RWPE2 (cell line): ENCODE results near the gene PSMG3.

Experiments
- ATAC-seq: fragments of 200-7000 bp; cut with Tn5 transposase; 3 replicates; pipeline ENCODE4 v1.9.1; 2021; ENCODE audit warnings: low read depth
- DNase-seq: peaks from one replicate; pipeline ENCODE4 v3.0.0-alpha.2; 2020; ENCODE audit warnings: low spot score
- H3K27ac ChIP-seq: fragments of 450-650 bp; 2 replicates; pipeline ENCODE4 v1.5.1; 2017; ENCODE audit warnings: mild to moderate bottlenecking; ENCODE audit not compliant: poor library complexity, severe bottlenecking
- H3K27me3 ChIP-seq: fragments of 250-450 bp; sonication (Bioruptor Pico); 2 replicates; pipeline ENCODE4 v1.5.1; 2021; ENCODE audit warnings: mild to moderate bottlenecking, moderate library complexity; ENCODE audit not compliant: insufficient read depth, poor library complexity, severe bottlenecking
- H3K36me3 ChIP-seq: fragments of 250-450 bp; sonication (Bioruptor Pico); 2 replicates; pipeline ENCODE4 v1.5.1; 2020; ENCODE audit warnings: low read depth, mild to moderate bottlenecking, moderate library complexity
- H3K4me1 ChIP-seq: fragments of 250-450 bp; sonication (Bioruptor Pico); 2 replicates; pipeline ENCODE4 v1.5.1; 2021; ENCODE audit warnings: mild to moderate bottlenecking, moderate library complexity; ENCODE audit not compliant: insufficient read depth, poor library complexity, severe bottlenecking
- H3K4me3 ChIP-seq: fragments of 250-450 bp; sonication (Bioruptor Pico); 2 replicates; pipeline ENCODE4 v1.5.1; 2021; ENCODE audit warnings: mild to moderate bottlenecking, moderate library complexity; ENCODE audit not compliant: severe bottlenecking
- H3K9me3 ChIP-seq: fragments of 250-450 bp; sonication (Bioruptor Pico); 2 replicates; pipeline ENCODE4 v1.5.1; 2021; ENCODE audit warnings: mild to moderate bottlenecking, moderate library complexity; ENCODE audit not compliant: severe bottlenecking
- TF ChIP-seq, protein P1 (sequence below): fragments of 450-650 bp; IDR thresholded peaks from one replicate; pipeline ENCODE4 v1.5.1; 2017; ENCODE audit warnings: mild to moderate bottlenecking, moderate library complexity; ENCODE audit not compliant: poor library complexity, severe bottlenecking

The PSMG3 gene

DNA sequence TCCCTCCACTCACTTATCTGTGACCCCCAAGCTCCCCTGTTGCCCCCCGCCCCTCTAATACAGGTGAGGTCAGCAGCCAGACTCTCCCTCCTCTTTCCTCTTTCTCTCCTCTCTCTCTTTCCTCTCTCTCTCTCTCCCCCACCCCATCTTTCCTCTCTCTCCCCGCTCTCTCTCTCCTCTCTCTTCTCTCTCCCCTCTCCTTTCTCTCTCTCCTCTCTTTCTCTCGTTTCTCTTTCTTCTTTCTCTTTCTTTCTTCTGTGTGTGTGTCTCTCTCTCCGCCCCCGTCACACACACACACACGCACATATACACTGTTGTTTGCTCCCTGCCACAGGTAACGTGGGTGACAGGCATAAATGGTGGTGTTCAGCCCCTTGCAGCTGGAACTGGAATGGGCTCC, 37.2 kb upstream of the PSMG3 start:
- DNase-seq = no peak
- H3K4me1 ChIP-seq = no peaks in the 10 kb centered on the region
- no peak for ATAC-seq
- H3K27ac ChIP-seq = no peak overlapping the region
- H3K9me3 ChIP-seq = no peaks in the 10 kb centered on the region
- TF ChIP-seq, protein P1, sequence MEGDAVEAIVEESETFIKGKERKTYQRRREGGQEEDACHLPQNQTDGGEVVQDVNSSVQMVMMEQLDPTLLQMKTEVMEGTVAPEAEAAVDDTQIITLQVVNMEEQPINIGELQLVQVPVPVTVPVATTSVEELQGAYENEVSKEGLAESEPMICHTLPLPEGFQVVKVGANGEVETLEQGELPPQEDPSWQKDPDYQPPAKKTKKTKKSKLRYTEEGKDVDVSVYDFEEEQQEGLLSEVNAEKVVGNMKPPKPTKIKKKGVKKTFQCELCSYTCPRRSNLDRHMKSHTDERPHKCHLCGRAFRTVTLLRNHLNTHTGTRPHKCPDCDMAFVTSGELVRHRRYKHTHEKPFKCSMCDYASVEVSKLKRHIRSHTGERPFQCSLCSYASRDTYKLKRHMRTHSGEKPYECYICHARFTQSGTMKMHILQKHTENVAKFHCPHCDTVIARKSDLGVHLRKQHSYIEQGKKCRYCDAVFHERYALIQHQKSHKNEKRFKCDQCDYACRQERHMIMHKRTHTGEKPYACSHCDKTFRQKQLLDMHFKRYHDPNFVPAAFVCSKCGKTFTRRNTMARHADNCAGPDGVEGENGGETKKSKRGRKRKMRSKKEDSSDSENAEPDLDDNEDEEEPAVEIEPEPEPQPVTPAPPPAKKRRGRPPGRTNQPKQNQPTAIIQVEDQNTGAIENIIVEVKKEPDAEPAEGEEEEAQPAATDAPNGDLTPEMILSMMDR = no peak
- no peaks in the 10 kb centered on the region for H3K36me3 ChIP-seq
- H3K27me3 ChIP-seq = peaks cover 25% of the 10 kb centered on the region
- H3K4me3 ChIP-seq = no peak overlapping the region

DNA sequence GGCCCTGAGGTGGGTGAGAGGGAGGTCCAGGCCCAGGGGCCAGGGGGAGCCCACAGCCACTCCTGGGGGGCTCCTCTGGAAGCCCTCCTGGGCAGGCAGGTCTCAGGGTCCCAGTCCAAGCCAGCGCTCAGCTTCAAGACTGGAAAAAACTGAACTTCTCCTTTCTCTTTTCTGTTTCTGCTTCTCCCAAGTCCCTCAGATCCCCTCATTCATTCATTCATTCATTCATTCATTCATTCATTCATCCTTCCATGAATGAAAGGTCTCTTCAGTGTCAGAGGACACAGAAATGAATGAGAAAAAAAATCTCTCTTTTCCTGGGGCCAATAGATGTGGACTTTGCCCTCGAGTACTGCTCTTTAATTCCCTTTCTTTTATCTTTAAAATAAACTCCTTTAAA, 34.6 kb upstream of the PSMG3 start:
- no peak overlapping the region for H3K4me3 ChIP-seq
- ATAC-seq (no peak), DNase-seq (no peak)
- H3K27ac ChIP-seq = no peak overlapping the region
- peaks cover 25% of the 10 kb centered on the region for H3K27me3 ChIP-seq
- no peaks in the 10 kb centered on the region for H3K4me1 ChIP-seq
- no peaks in the 10 kb centered on the region for H3K9me3 ChIP-seq
- TF ChIP-seq, protein P1 = no peak
- no peaks in the 10 kb centered on the region for H3K36me3 ChIP-seq

DNA sequence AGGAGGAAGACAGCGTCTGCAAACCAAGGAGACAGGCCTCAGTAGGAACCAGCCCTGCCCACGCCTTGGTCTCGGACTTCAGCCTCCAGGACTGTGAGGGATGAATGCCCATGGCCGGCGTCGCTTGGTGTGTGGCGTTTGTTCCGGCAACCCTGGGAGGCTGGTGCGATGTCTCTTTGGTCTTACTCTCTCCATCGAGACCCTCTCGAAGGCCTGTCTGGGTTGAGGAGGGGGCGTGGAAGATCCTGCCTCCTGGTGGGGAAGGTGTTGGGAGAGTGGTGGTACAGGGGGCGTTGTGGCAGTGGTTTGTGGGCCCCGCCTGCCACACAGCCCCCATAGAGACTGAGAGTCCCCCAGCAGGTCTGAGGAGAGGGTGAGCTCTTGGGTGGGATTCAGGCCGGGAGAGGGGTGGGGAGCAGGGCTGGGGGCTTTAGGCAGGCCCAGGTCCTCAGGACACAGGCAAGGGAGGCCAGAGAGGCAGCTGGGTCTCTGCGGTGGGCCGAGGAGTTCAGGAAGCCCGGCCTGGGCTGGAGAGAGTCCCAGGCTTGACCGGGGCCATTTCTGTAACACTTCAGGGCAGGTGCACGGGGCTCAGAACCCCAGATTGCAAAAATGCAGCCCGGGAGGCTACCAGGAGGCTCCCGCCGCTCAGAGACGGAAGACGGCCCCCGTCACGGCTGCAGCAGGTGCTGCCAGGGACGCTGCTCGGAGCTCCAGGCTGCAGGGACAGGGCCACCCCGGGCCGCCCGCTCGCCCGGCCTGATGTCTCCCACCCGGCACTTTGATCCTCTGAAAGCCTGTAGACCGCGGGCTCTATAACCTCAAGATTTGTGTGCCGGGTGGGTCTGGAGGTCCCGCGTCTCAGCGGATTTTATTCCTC, 33.8 kb upstream of the PSMG3 start:
- Histone ChIP-seq H3K4me1 (no peaks in the 10 kb centered on the region), H3K36me3 (no peaks in the 10 kb centered on the region), H3K27ac (no peak overlapping the region), H3K27me3 (peaks cover 25% of the 10 kb centered on the region), H3K9me3 (no peaks in the 10 kb centered on the region), H3K4me3 (no peak overlapping the region)
- TF ChIP-seq, protein P1 = no peak
- DNase-seq (no peak), ATAC-seq (0 out of 3 replicates have a peak, but pooled peaks have one; percentile 31)

DNA sequence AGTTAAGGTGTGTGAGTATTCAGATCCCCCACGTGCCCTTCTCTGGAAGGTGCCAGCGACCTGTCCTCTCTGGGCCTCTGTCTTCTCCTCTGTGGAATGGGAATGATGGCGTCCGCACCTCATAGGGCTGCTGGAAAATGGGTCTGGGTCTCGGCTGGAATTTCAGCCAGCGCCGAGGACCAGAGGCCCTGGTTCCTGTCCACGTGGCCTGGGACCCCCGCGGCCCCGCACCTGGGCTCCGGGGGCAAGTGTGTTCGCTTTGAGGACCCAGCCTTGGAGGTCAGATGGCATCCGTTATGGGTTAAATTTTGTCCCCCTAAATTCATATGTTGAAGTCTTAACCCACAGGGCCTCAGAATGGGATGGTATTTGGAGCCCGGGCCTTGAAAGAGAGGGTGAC, 32.6 kb upstream of the PSMG3 start:
- TF ChIP-seq, protein P1 = no peak
- no peak for DNase-seq
- H3K4me3 ChIP-seq = no peak overlapping the region
- H3K36me3 ChIP-seq = no peaks in the 10 kb centered on the region
- H3K27me3 ChIP-seq = peaks cover 25% of the 10 kb centered on the region
- ATAC-seq = no peak
- H3K27ac ChIP-seq = no peak overlapping the region
- no peaks in the 10 kb centered on the region for H3K9me3 ChIP-seq
- H3K4me1 ChIP-seq = no peaks in the 10 kb centered on the region

DNA sequence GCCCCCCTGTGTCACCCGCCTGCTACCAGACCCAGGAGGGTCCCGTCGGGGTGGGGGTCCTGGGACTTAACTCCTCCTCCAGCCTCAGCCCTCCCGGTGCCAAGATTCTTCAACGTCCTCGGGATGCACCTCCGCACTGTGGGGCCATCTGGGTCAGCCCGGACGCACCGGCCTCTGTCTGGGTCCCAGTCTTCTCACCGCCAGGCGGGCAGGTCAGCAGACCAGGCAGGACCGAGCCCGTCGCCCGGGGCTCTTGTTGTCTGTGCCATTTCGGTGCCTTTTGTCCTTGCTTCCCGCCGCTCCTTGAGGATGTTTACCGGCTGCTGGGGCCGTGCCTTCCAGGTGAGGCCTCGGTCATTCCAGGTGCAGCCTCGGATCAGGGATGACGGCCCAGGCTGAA, 32.1 kb upstream of the PSMG3 start:
- H3K9me3 ChIP-seq = no peaks in the 10 kb centered on the region
- H3K4me1 ChIP-seq = no peaks in the 10 kb centered on the region
- peaks cover 22% of the 10 kb centered on the region for H3K27me3 ChIP-seq
- no peaks in the 10 kb centered on the region for H3K36me3 ChIP-seq
- DNase-seq (no peak), ATAC-seq (no peak)
- H3K4me3 ChIP-seq = no peak overlapping the region
- H3K27ac ChIP-seq = no peak overlapping the region
- TF ChIP-seq, protein P1 = no peak
